Neural cell (in vitro differentiated cells): ENCODE data around the gene HDHD2.

Source experiments
- CTCF ChIP-seq: fragments of 450-650 bp; IDR thresholded peaks from 2 replicates; pipeline ENCODE4 v1.5.1; 2014; ENCODE audit warnings: antibody characterized with exemption, mild to moderate bottlenecking, moderate library complexity; ENCODE audit not compliant: poor library complexity, severe bottlenecking
- EP300 ChIP-seq: fragments of 450-650 bp; conservative IDR thresholded peaks from 2 replicates; pipeline ENCODE4 v1.6.1; 2014; ENCODE audit warnings: antibody characterized with exemption, mild to moderate bottlenecking, moderate library complexity; ENCODE audit not compliant: poor library complexity, severe bottlenecking
- EZH2 ChIP-seq: fragments of 200-600, 300-800 bp; shearing (Covaris generic), sonication (generic); IDR thresholded peaks from 2 replicates; pipeline ENCODE4 v1.6.1; 2014; ENCODE audit warnings: antibody characterized with exemption, low read length, borderline replicate concordance, mild to moderate bottlenecking; ENCODE audit not compliant: insufficient read depth, poor library complexity, severe bottlenecking
- MXI1 ChIP-seq: fragments of 450-650 bp; conservative IDR thresholded peaks from 2 replicates; pipeline ENCODE4 v1.6.1; 2014; ENCODE audit warnings: antibody characterized with exemption, mild to moderate bottlenecking; ENCODE audit not compliant: poor library complexity, severe bottlenecking
- POLR2AphosphoS5 ChIP-seq: IDR thresholded peaks from 2 replicates; pipeline ENCODE4 v1.6.1; 2012
- RAD21 ChIP-seq: fragments of 450-650 bp; conservative IDR thresholded peaks from 2 replicates; pipeline ENCODE4 v1.6.1; 2014; ENCODE audit warnings: antibody characterized with exemption, mild to moderate bottlenecking, moderate library complexity
- SMC3 ChIP-seq: fragments of 450-650 bp; conservative IDR thresholded peaks from 2 replicates; pipeline ENCODE4 v1.6.1; 2014; ENCODE audit warnings: antibody characterized with exemption, mild to moderate bottlenecking, moderate library complexity; ENCODE audit not compliant: poor library complexity
- TAF1 ChIP-seq: IDR thresholded peaks from 2 replicates; pipeline ENCODE4 v1.6.1; 2012; ENCODE audit warnings: low read depth

- TF ChIP-seq CTCF (no peak), EP300 (no peak), TAF1 (no peak), POLR2AphosphoS5 (no peak), SMC3 (no peak), RAD21 (no peak), MXI1 (no peak), EZH2 (no peak)
These were observed 75.0 kb downstream of the HDHD2 start for GRCh38 chr18:47075098-47075883.
